GM18858 (cell line): ENCODE measurements around the gene TRAPPC3.

Experiments
- ATAC-seq: cut with Tn5 transposase; IDR thresholded peaks from one replicate; pipeline ENCODE4 v1.9.1; 2021; ENCODE audit not compliant: unreplicated experiment

Gene TRAPPC3

GRCh38 chr1:36126797-36127500, 22.3 kb downstream of the TRAPPC3 start:
- no peak for ATAC-seq

DNA sequence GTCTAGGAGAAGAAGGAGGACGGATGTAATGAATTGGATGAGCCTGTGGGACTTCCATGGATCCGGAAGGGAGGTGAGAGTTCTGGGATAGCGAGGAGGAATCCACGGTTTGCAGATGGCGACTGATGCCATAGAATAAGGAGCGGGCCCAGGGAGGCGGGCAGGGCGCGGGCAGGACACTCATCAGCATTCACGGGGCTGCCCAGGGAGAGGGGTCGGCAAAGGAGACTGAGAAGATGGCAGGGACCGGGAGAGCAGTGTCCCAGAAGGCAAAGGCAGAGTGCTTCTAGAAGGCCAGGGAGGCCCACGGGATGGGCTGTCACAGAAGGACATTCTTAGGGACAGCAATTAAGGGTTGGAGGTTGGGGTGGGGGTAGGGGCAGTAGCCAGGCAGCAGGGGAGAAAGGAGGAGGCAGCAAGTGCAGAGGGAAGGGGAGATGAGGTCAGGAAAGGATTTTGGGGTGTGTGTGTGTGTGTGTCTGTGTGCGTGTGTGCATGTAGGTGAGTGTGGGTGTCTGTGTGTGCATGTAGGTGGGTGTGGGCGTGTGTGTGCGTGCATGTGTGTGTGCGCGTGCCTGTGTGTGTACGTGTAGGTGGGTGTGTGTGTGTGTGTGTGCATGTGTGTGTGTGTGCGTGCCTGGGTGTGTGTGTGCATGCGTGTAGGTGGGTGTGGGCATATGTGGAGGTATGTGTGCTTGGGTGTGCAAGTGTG, 23.1 kb downstream of the TRAPPC3 start:
- no peak for ATAC-seq

DNA sequence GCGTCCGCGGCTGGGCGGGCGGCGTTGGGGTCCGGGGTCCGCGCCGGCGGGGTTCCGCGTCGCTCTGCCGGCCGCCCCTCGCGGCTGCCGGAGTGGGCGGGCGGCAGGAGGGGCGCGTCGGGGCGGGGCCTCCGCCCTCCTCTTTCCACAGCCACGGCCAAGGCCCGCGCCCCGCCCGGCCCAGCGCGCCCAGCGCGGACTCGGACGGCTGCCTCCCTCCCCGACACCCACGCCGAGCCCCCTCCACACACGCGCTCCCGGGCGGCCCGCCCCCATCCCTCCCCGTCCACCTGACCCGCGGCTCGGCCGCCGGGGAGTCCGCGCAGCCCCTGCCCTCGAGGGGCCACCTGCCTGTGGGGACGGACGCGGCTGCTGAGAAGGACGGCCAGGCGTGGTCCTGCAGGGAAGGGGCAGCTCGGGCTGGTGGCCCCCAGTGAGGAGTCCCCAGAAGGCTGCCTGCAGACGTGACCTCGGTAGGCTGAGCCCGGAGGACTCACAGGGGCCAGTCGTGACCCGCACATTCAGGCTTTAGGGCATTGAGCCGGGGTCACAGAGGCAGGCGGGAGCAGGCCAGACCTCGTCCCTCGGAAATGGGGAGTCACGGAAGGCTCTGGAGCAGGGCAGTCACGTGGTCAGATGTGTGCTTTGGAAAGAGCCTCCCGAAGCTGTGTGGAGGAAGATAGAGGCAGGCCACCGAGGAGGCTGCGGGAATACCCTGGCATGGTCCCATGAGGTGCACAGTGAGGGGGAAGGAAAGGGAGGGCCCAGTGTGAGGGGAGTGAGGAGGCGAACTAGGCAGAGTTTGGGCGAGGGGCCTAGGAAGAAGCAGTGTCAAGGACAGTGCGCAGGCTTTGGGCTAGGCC, 23.9 kb downstream of the TRAPPC3 start, which contains the start of gene COL8A2:
TSS of gene COL8A2 (minus strand) at position 94 of the 863 bp plus-strand sequence. CDS start 24,980 bp downstream, outside the sequence.
- ATAC-seq = no peak

GRCh38 chr1:36124404-36125128, 24.7 kb downstream of the TRAPPC3 start:
- no peak for ATAC-seq

GRCh38 chr1:36123356-36123755, 25.9 kb downstream of the TRAPPC3 start:
- no peak for ATAC-seq

DNA sequence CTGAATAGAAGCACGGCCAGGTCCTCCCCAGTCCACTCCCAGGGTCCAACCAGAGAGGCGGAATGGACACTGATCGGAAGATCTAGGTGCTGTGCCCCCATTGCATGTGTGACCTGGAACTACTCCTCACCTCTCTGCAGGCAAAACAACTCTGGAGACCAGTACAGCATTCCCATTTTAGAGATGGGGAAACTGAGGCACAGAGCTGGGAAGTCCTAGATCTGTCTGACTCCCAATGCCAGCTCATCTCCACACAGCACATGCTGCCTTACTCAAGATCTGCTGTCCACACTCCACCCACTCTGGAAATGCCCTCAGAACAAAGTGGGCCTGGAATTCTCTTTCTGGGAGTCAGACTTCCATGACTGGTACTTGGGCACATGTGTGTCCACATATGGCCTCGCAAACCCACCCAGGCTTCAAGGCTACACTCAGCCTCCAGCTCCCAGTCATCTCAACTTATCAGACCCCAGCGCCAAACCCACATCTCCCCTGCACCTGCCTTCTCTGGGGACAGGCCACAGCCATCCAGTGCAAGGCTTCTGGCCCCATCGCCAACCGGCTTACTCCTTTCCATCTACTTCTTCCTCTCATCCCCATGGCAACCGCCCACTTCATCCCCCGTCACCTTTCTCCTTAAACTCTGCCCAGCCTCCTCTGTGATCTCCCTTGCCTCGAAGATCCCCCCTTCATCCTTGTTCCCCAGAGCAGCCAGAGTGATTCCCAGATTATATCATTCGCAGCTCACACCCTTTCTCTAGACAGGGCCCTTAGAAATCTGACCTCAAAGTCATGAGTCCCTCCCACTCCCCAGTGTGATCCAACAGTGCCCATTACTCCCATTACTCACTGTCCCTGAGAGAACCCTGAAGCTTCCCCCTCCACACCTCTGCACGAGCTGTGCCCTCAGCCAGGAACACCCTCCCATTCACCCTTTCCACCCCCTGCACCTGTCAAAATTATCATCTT, 26.9 kb downstream of the TRAPPC3 start:
- no peak for ATAC-seq

GRCh38 chr1:36119456-36119855, 29.8 kb downstream of the TRAPPC3 start:
- ATAC-seq = no peak

GRCh38 chr1:36118447-36119204, 30.7 kb downstream of the TRAPPC3 start:
- no peak for ATAC-seq

GRCh38 chr1:36116901-36117300, 32.4 kb downstream of the TRAPPC3 start:
- ATAC-seq = no peak

GRCh38 chr1:36115931-36116330, 33.4 kb downstream of the TRAPPC3 start:
- no peak for ATAC-seq

GRCh38 chr1:36115200-36115669, 34.1 kb downstream of the TRAPPC3 start:
- no peak for ATAC-seq

- ATAC-seq = no peak
Measured at GRCh38 chr1:36114371-36114770, 34.9 kb downstream of the TRAPPC3 start.

DNA sequence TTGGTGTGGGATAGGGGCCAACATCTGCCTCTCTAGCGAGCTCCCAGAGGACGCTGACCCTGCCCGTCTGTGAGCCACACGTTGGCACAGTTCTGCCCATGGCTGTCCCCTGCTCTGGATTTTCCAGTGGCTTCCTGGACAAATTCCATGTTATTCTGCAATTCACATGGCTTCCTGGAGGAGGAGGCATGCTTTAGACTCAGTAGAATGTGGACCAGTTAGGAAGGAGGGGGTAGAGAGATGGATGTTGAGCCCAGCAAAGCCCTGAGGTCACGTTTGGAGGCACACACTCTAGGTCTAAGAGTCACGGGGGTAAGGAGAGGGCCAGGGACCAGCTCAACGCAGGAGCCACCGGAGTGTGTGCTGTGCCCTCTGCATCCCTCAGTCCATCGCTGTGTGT, 36.5 kb downstream of the TRAPPC3 start:
- ATAC-seq = no peak

GRCh38 chr1:36111151-36111550, 38.1 kb downstream of the TRAPPC3 start:
- no peak for ATAC-seq

- no peak for ATAC-seq
Measured at GRCh38 chr1:36109041-36109679, 40.1 kb downstream of the TRAPPC3 start.

DNA sequence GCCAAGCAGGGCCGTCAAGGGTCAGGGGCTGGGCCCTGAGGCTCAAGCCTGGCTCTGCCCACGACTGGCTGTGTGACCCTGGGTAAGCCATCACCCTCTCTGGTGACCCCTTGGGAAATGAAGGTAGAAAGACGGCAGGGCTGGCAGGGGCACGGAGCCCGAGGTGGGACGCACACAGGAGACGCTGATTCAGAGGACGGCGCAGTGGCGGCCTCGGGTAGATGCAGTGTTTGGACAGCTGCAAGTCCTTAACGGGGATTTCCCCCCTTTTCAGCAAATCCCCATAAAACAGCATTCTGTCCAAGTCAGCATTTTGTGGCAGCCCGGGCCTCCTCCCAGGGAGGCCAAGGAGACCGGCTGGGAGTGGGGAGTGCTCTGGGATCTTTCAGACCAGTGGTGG, 41.0 kb downstream of the TRAPPC3 start:
- no peak for ATAC-seq

DNA sequence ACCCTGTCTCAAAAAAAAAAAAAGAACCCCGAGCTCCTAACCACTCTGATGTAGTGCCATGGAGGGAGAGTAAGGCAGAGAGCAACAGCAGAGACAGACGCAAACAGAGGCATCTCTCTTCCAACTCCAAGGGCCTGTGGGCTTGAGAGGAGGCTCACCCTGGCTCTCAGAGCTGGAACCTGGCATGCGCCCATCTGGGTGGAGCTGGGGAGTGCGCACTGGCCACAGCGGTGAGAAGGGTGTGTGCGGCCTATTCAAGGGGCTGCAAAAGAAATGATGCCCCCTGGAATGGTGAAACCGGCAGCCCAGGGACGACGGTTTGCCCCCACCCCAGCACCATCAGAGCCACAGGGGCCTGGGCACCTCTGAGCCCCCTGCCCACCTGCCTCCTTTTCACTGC, 41.9 kb downstream of the TRAPPC3 start:
- no peak for ATAC-seq

DNA sequence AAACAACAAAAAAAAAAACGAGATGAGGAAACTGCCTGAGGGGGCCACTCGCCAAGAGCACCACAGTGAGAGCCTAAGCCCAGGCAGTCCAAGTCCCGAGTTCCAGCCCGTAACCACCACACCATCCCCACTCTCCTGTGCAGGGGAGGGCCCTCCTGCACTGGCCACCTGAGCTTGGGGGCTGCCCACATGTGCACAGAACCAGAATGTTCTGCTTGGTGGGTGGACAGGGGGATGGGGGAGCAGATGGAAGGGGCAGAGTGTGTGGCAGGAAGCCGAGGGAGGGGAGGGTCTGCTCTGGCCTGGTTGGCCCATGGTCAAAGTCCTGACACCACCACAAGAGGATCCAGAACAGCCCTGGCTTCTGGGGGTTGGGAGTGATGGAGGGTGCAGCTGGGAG, 43.0 kb downstream of the TRAPPC3 start:
- ATAC-seq = no peak
